Measurements from ENCODE around the gene CCNK.

CCNK gene

DNA sequence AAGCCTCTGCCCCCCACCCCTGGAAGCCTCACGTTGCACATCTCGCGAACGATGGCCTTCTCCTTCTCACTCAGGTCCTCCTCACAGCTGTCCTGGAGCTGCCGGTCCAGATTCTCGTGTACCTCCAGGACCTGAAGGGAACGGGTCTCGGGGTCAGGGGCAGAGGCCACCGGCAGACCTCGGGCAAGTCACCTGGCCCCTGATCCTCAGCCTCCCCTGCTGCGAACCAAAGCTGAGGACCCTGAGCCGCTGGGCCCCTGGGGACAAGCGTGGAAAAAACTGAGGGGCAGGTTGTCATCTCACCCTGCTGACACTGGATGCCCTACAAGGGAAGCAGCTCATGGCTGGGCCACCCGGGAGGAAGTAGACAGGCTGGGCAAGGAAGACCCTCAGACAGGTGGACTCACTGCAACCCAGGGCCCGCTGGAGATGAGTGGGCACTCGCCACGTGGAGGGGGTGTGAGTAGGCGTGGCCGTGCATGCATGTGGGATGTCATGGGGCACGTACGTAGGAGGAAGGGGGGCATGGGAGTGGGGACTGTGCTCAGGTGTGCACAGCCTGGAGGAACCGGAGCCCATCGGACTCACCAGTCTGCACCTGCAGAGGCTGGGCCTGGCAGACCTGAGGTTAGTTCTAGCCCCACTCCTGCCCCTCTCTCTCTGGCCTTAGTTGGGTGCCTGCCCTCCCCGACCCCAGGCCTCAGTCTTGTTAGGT lies 35.1 kb downstream of the CCNK start:
- Histone ChIP-seq H3K27ac (no peak overlapping the region), H3K27me3 (ENCODE audit: insufficient read depth, low read depth, severe bottlenecking) (no peaks in the 10 kb centered on the region), H3K4me3 (ENCODE audit: low read depth, low read length) (no peak overlapping the region), H3K36me3 (peaks cover 78% of the 10 kb centered on the region), H3K9me3 (ENCODE audit: severe bottlenecking) (no peaks in the 10 kb centered on the region)
- peak; percentile 8 for DNase-seq
- TF ChIP-seq, protein P1, sequence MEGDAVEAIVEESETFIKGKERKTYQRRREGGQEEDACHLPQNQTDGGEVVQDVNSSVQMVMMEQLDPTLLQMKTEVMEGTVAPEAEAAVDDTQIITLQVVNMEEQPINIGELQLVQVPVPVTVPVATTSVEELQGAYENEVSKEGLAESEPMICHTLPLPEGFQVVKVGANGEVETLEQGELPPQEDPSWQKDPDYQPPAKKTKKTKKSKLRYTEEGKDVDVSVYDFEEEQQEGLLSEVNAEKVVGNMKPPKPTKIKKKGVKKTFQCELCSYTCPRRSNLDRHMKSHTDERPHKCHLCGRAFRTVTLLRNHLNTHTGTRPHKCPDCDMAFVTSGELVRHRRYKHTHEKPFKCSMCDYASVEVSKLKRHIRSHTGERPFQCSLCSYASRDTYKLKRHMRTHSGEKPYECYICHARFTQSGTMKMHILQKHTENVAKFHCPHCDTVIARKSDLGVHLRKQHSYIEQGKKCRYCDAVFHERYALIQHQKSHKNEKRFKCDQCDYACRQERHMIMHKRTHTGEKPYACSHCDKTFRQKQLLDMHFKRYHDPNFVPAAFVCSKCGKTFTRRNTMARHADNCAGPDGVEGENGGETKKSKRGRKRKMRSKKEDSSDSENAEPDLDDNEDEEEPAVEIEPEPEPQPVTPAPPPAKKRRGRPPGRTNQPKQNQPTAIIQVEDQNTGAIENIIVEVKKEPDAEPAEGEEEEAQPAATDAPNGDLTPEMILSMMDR (IDR thresholded peaks at IDR 0.05; ENCODE audit: low read depth, low read length), result no peak

DNA sequence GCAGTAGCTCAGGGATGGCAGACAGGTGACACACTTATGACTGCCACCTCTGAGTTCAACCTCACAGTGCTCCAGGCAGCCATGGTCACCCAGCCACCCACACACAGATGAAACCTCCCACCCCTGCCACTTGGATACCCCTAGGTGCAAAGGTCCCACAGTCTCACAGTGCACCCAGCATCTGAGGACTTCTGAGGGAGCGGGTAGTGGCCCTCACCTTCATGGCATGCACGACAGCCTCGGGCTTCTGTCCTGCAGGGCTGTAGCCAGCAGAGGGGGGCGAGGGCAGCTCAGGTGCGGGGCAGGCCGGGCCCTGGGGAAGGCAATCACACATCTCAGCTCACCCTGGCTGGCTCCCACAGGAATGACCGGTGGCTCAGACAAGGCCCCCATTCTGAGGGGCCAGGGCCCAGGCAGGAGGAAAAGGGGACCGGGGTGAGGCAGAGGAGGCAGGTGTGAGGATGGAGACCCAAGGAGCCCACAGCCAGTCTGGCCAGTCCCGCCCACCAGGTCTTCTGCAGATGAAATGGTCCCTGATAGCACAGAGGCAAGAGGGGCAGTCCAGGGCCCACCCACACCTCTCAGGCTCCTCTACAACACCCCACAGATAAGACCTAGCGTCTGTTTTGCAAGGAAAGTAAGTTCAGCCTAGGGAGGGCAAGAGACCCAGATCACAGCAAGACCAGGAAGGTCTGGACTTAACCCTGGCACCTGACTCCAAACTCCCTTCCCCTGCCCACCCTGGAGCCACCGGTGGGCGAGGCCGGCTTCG lies 35.8 kb downstream of the CCNK start:
- Histone ChIP-seq H3K4me3 (ENCODE audit: low read depth, low read length) (no peak overlapping the region), H3K27ac (no peak overlapping the region), H3K27me3 (ENCODE audit: insufficient read depth, low read depth, severe bottlenecking) (no peaks in the 10 kb centered on the region), H3K9me3 (ENCODE audit: severe bottlenecking) (no peaks in the 10 kb centered on the region), H3K36me3 (peaks cover 78% of the 10 kb centered on the region)
- DNase-seq, result peak; percentile 7
- TF ChIP-seq, protein P1 (IDR thresholded peaks at IDR 0.05; ENCODE audit: low read depth, low read length), result no peak

DNA sequence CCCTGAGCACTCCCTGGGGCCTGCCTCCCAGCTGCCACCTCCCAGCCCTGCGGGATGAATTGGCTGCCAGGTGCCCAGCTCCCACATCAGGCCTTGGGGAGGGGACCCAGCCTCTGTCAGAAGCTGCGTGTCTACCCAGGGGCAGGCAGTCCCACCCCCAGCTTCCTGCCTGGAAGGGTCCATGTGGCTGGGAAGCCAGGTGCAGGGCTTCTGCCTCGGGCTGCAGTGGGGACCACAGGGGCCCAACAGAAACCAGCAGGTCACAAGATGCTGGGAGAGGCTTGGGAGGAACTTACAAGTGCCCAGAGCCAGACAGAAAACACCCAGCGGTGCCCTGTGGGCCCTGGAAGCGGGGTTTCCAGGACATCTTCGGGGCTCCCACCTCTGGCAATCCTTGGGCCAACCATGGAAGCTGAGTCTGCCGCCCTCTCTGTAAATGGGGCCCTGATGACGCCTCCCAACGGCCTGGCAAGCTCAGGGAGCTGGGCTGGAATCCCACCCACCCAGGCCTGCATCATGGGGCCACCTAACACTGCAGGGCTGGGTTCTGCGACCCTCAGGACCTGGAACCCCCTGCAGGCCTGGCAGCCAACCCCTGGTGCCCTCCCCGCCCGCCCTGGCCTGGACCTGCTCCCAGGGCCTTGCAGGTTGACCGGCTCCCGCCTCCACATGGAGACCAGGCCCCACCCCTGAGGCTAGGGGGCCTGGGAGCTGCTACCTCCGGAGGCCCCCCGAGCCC lies 36.6 kb downstream of the CCNK start:
- H3K36me3 ChIP-seq, result peaks cover 75% of the 10 kb centered on the region
- no peak overlapping the region for H3K4me3 ChIP-seq (ENCODE audit: low read depth, low read length)
- H3K27ac ChIP-seq, result no peak overlapping the region
- TF ChIP-seq, protein P1 (IDR thresholded peaks at IDR 0.05; ENCODE audit: low read depth, low read length), result no peak
- no peak for DNase-seq
- H3K9me3 ChIP-seq (ENCODE audit: severe bottlenecking), result no peaks in the 10 kb centered on the region
- no peaks in the 10 kb centered on the region for H3K27me3 ChIP-seq (ENCODE audit: insufficient read depth, low read depth, severe bottlenecking)

DNA sequence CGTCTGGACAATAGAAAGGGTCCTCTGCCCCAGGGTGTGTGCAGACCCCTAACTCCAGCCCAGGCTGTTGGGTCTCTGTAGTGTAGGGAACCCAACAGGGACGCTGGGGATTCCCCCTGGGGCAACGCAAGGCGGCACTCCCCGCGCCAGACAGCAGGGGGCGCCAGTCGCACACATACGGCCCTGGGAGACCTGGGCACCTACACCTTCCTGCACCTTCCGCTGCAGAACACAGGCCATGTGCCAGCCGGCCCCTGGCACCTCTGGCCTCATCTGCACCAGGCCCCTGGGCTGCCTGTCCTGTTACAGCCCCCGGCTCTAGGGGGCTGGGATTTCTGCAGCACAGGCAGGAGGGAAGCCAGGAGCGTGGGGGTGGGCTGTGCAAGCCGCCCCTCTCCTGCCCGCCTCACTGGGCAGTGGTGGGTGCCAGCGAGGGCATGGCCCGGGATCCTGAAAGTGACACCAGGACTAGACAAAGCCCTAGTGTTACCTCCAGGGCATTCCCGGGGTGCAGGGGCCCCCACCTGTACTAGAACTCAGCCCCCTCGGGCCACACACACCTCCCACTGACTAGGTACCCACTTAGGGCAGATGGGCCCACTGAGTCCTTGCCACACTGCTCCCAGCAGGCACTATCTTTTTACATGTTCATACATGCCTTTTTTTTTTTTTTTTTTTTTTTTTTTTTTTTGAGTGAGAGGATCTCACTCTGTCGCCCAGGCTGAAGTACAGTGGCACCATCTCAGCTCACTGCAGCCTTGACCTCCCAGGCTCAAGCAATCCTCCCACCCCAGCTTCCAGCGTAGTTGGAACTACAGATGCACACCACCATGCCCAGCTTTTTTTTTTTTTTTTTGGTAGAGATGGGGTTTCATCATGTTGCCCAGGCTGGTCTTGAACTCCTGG lies 37.5 kb downstream of the CCNK start:
- no peaks in the 10 kb centered on the region for H3K27me3 ChIP-seq (ENCODE audit: insufficient read depth, low read depth, severe bottlenecking)
- TF ChIP-seq, protein P1 (IDR thresholded peaks at IDR 0.05; ENCODE audit: low read depth, low read length), result peak; percentile 97
- H3K27ac ChIP-seq, result no peak overlapping the region
- H3K36me3 ChIP-seq, result peaks cover 66% of the 10 kb centered on the region
- DNase-seq, result peak; percentile 74
- H3K4me3 ChIP-seq (ENCODE audit: low read depth, low read length), result no peak overlapping the region
- no peaks in the 10 kb centered on the region for H3K9me3 ChIP-seq (ENCODE audit: severe bottlenecking)

DNA sequence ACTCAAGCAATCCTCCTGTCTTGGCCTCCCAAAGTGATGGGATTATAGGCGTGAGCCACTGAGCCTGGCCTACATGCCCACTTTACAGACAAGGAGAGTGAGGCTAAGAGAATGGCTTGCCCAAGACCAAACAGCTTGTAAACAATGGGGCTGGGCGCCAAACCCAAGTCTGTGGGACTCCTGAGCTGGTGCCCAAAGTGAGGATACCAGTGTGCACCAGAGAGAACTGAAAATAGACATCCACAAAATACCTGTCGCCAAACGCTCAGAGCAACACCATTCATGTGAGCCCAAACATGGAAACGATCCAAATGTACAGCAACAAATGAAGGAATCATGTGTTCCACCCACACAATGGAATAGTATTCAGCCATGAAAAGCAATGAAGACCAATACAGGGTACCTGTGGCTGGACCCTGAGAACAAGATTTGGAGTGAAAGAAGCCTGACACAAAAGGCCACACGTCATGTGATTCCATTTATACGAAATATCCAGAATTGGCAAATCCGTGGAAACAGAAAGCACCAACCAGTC lies 38.2 kb downstream of the CCNK start:
- no peak overlapping the region for H3K4me3 ChIP-seq (ENCODE audit: low read depth, low read length)
- DNase-seq, result no peak
- peaks cover 59% of the 10 kb centered on the region for H3K36me3 ChIP-seq
- no peak overlapping the region for H3K27ac ChIP-seq
- TF ChIP-seq, protein P1 (IDR thresholded peaks at IDR 0.05; ENCODE audit: low read depth, low read length), result no peak
- H3K9me3 ChIP-seq (ENCODE audit: severe bottlenecking), result no peaks in the 10 kb centered on the region
- H3K27me3 ChIP-seq (ENCODE audit: insufficient read depth, low read depth, severe bottlenecking), result no peaks in the 10 kb centered on the region

All from WERI-Rb-1 (cell line).